Upper lobe of right lung (tissue), 1 donor: ENCODE data around the gene MSMO1. TPM values are rescaled to one million over a fixed set of nuclear protein-coding genes. Genes with fewer than 3 reads are reported as not detected.
"Not testable (repeated sequence)": the region's sequence is repeated elsewhere in the genome, so short reads cannot be mapped to it uniquely, and the experiment has no call there.

Experiments used
- ATAC-seq: fragments of 200-7000 bp; cut with Tn5 transposase; one replicate; pipeline ENCODE4 v1.9.1; 2020; ENCODE audit warnings: mild to moderate bottlenecking, moderate library complexity
- DNase-seq: peaks from one replicate; pipeline ENCODE4 v3.0.0-alpha.2; 2020
- H3K27ac ChIP-seq: fragments of 200-600 bp; one replicate; pipeline ENCODE4 v1.8.0; 2022
- H3K27me3 ChIP-seq: fragments of 200-600 bp; one replicate; pipeline ENCODE4 v1.8.0; 2022; ENCODE audit warnings: mild to moderate bottlenecking
- H3K36me3 ChIP-seq: fragments of 200-600 bp; one replicate; pipeline ENCODE4 v1.8.0; 2022
- H3K4me1 ChIP-seq: fragments of 200-600 bp; one replicate; pipeline ENCODE4 v1.8.0; 2022
- H3K4me3 ChIP-seq: fragments of 200-600 bp; one replicate; pipeline ENCODE4 v1.8.0; 2022; ENCODE audit warnings: mild to moderate bottlenecking
- H3K9me3 ChIP-seq: fragments of 200-600 bp; one replicate; pipeline ENCODE4 v1.8.0; 2022
- intact Hi-C: fragments of 100-400 bp; cut with DNase I; formaldehyde crosslinking; loops from one replicate; pipeline ENCODE4 v1.11.0; 2022
- long read RNA-seq: library from polyadenylated mRNA; unstranded; transcript quantifications from one replicate; pipeline ENCODE4 v2.0.0, GENCODE V29; 2021
- total RNA-seq: library from RNA; stranded (reverse); fragmentation: NEBNext Ultra II Directional; extraction: Animal tissue kit (Norgen Biotek cat#: 25700); gene quantifications from one replicate; pipeline ENCODE4 v1.2.1, GENCODE V29; 2021
- TF ChIP-seq, protein P1 (sequence below): fragments of 200-600 bp; IDR thresholded peaks from one replicate; pipeline ENCODE4 v1.8.0; 2022; ENCODE audit warnings: antibody characterized with exemption
- donor health status: DM: no; HTN: yes; CAD: no; lungs with severe emphysema.

Gene MSMO1
- total RNA-seq, result 213 TPM
- long read RNA-seq, transcript MSMO1-201 (6 exons, 2,269 nt), result major isoform, 523 of 588 reads
- long read RNA-seq, transcript MSMO1-202 (5 exons, 1,789 nt), result minor isoform, 26 of 588 reads
- long read RNA-seq, transcript MSMO1-203 (5 exons, 1,026 nt), result minor isoform, 5 of 588 reads
- long read RNA-seq, partial matches to known transcripts, result 11 of 588 reads
- long read RNA-seq, other reads (novel, unspliced or antisense), result 23 of 588 reads

DNA sequence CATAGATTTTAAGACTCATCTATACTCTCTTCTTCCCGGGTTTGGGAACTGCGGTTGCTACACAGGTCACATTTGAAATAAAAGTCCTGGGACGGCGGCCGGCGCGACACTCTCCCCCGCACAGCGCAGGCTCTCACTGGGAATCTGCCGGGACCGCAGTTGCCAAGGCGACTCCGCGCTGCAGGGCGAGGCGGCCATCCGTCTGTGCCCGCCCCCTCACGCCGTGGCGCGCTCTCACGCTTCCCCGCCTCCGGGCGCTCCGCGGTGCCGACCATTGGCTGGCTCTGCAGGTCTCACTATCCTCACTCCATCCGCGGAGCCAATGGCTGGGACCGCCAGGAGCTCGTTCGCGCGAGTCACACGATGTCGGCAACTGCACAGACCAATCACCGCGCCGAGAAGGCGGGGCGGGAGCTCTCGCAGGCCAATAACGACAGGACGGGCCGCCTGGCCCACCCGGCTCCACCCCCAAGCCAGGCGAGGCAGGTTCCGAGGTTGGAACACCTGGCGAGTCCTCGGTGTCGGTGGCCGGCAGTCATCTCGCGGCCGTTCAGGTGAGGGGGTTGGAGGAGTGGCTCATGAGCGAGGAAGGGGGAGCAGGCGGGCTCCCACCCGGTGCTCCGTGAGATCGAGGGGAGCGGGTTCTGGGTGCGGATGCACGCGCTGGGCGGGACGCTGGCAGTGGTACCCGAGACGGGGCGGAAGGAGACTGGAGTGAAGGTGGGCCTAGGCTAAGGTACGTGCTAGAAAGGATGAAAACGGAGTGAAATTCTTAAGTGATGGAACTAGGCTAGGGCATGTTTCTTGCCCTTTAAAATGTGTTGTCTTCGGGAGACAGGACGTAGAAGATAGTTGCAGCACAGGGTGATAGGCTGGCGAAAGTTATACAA is at the start of gene MSMO1:
TSS of gene MSMO1 (plus strand) at position 459 of the 890 bp plus-strand sequence. CDS start 5,702 bp downstream, outside the sequence.
- peak within 1 kb of the TSS; percentile 88 for H3K27ac ChIP-seq
- ATAC-seq (peak; percentile 98), DNase-seq (peak; percentile 100)
- H3K36me3 ChIP-seq, result peaks cover 7% of the 10 kb centered on the region
- H3K27me3 ChIP-seq, result no peaks in the 10 kb centered on the region
- peaks cover 5% of the 10 kb centered on the region for H3K4me1 ChIP-seq
- H3K9me3 ChIP-seq, result no peaks in the 10 kb centered on the region
- H3K4me3 ChIP-seq, result peak within 1 kb of the TSS; percentile 92
- intact Hi-C loops, result no loop called here
- TF ChIP-seq, protein P1, sequence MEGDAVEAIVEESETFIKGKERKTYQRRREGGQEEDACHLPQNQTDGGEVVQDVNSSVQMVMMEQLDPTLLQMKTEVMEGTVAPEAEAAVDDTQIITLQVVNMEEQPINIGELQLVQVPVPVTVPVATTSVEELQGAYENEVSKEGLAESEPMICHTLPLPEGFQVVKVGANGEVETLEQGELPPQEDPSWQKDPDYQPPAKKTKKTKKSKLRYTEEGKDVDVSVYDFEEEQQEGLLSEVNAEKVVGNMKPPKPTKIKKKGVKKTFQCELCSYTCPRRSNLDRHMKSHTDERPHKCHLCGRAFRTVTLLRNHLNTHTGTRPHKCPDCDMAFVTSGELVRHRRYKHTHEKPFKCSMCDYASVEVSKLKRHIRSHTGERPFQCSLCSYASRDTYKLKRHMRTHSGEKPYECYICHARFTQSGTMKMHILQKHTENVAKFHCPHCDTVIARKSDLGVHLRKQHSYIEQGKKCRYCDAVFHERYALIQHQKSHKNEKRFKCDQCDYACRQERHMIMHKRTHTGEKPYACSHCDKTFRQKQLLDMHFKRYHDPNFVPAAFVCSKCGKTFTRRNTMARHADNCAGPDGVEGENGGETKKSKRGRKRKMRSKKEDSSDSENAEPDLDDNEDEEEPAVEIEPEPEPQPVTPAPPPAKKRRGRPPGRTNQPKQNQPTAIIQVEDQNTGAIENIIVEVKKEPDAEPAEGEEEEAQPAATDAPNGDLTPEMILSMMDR, result no peak

GRCh38 chr4:165279531-165279930 is 47.9 kb upstream of the MSMO1 start:
- H3K36me3 ChIP-seq, H3K27me3 ChIP-seq, H3K4me1 ChIP-seq, H3K4me3 ChIP-seq, H3K27ac ChIP-seq, DNase-seq, H3K9me3 ChIP-seq, ATAC-seq, intact Hi-C loops: not testable (repeated sequence)

- H3K9me3 ChIP-seq, H3K4me1 ChIP-seq, H3K27ac ChIP-seq, ATAC-seq, DNase-seq, H3K36me3 ChIP-seq, H3K4me3 ChIP-seq, intact Hi-C loops, H3K27me3 ChIP-seq: not testable (repeated sequence)
Observed at GRCh38 chr4:165284697-165285096, 42.8 kb upstream of the MSMO1 start.

GRCh38 chr4:165286619-165287340 is 40.7 kb upstream of the MSMO1 start:
- intact Hi-C loops, ATAC-seq, H3K4me3 ChIP-seq, H3K27ac ChIP-seq, H3K36me3 ChIP-seq, H3K9me3 ChIP-seq, H3K4me1 ChIP-seq, H3K27me3 ChIP-seq, DNase-seq: not testable (repeated sequence)

- TF ChIP-seq, protein P1, result no peak
- ATAC-seq, result no peak
- intact Hi-C loops, result no loop called here
- Histone ChIP-seq H3K4me3 (no peak overlapping the region), H3K27me3 (no peaks in the 10 kb centered on the region), H3K27ac (no peak overlapping the region), H3K36me3 (no peaks in the 10 kb centered on the region), H3K4me1 (no peaks in the 10 kb centered on the region), H3K9me3 (no peaks in the 10 kb centered on the region)
- DNase-seq, result no peak
Observed at GRCh38 chr4:165288226-165288625, 39.2 kb upstream of the MSMO1 start.

- ATAC-seq, result peak; percentile 74
- Histone ChIP-seq H3K9me3 (no peaks in the 10 kb centered on the region), H3K4me3 (no peak overlapping the region), H3K27ac (no peak overlapping the region), H3K4me1 (no peaks in the 10 kb centered on the region), H3K27me3 (no peaks in the 10 kb centered on the region), H3K36me3 (no peaks in the 10 kb centered on the region)
- no peak for DNase-seq
- intact Hi-C loops, result no loop called here
- TF ChIP-seq, protein P1, result no peak
Observed at GRCh38 chr4:165288639-165289422, 38.6 kb upstream of the MSMO1 start.
